SU-DHL-6 (cell line): ENCODE data around the gene SLC13A1.

Source experiments
- CTCF ChIP-seq: fragments of 200-600 bp; sonication (generic); IDR thresholded peaks from one replicate; pipeline ENCODE4 v1.5.1; 2017; ENCODE audit warnings: antibody characterized with exemption, mild to moderate bottlenecking, low read length, moderate library complexity; ENCODE audit not compliant: insufficient read depth, poor library complexity, severe bottlenecking
- EZH2phosphoT487 ChIP-seq: fragments of 200-600 bp; sonication (generic), shearing (Covaris generic); conservative IDR thresholded peaks from 2 replicates; pipeline ENCODE4 v1.6.1; 2018; ENCODE audit warnings: mild to moderate bottlenecking, antibody characterized with exemption, low read length, moderate library complexity, mixed read lengths

- TF ChIP-seq CTCF (no peak), EZH2phosphoT487 (no peak)
These were observed 74.5 kb downstream of the SLC13A1 start for GRCh38 chr7:123125231-123125630.
